WTC11 (cell line): Measurements from ENCODE around the gene KCNG4. TPM values are rescaled to one million over a fixed set of nuclear protein-coding genes. Genes with fewer than 3 reads are reported as not detected.

Experiments used
- ATAC-seq: fragments of 200-7000 bp; cut with Tn5 transposase; 2 replicates; pipeline ENCODE4 v1.10.0; 2021; ENCODE audit warnings: mild to moderate bottlenecking, moderate library complexity
- CTCF ChIA-PET: fragments of 300-600 bp; sonication (Branson Sonifier 250); formaldehyde crosslinking; loops from one replicate; lab custom pipeline; 2021; ENCODE audit warnings: antibody characterized with exemption; lab: Charles Lee
- POLR2A ChIA-PET: fragments of 350-600 bp; sonication (Branson Sonifier 250); formaldehyde crosslinking; loops from one replicate; lab custom pipeline; 2021; ENCODE audit warnings: antibody characterized with exemption; lab: Charles Lee
- DNase-seq: peaks from one replicate; pipeline ENCODE4 v3.0.0; 2021; ENCODE audit warnings: low spot score
- H3K27ac Mint-ChIP-seq: 2 replicates; pipeline ENCODE4 v1.8.0; 2021; ENCODE audit warnings: mixed read lengths
- H3K27me3 Mint-ChIP-seq: 2 replicates; pipeline ENCODE4 v1.8.0; 2021; ENCODE audit warnings: low read depth, mild to moderate bottlenecking, moderate library complexity, mixed read lengths
- H3K36me3 Mint-ChIP-seq: 2 replicates; pipeline ENCODE4 v1.8.0; 2021; ENCODE audit warnings: mixed read lengths
- H3K4me1 Mint-ChIP-seq: 2 replicates; pipeline ENCODE4 v1.8.0; 2022; ENCODE audit warnings: mixed read lengths
- H3K4me3 Mint-ChIP-seq: 2 replicates; pipeline ENCODE4 v1.8.0; 2021; ENCODE audit warnings: mild to moderate bottlenecking, moderate library complexity, mixed read lengths
- H3K9me3 Mint-ChIP-seq: 2 replicates; pipeline ENCODE4 v1.8.0; 2021; ENCODE audit warnings: mixed read lengths
- AR ChIP-seq: fragments of 250-450 bp; sonication (Bioruptor Pico); IDR thresholded peaks from 2 replicates; pipeline ENCODE4 v1.9.0; 2021; ENCODE audit warnings: mild to moderate bottlenecking
- ATF3 ChIP-seq: sonication (generic); formaldehyde crosslinking; conservative IDR thresholded peaks from 2 replicates; pipeline ENCODE4 v1.8.1; 2022; ENCODE audit warnings: mild to moderate bottlenecking, missing genetic modification reagents
- ELF4 ChIP-seq: sonication (generic); formaldehyde crosslinking; IDR thresholded peaks from 2 replicates; pipeline ENCODE4 v1.8.1; 2022; ENCODE audit warnings: low read depth, mild to moderate bottlenecking, moderate library complexity, missing genetic modification reagents
- EMX1 ChIP-seq: fragments of 250-450 bp; sonication (Bioruptor Pico); IDR thresholded peaks from 2 replicates; pipeline ENCODE4 v1.8.0; 2021; ENCODE audit warnings: mild to moderate bottlenecking
- ESRRA ChIP-seq: sonication (generic); formaldehyde crosslinking; IDR thresholded peaks from 2 replicates; pipeline ENCODE4 v1.8.1; 2022; ENCODE audit warnings: mild to moderate bottlenecking, missing genetic modification reagents, borderline replicate concordance
- ETV6 ChIP-seq: sonication (generic); formaldehyde crosslinking; IDR thresholded peaks from 2 replicates; pipeline ENCODE4 v1.8.1; 2022; ENCODE audit warnings: mild to moderate bottlenecking, missing genetic modification reagents
- HMGA2 ChIP-seq: fragments of 250-450 bp; sonication (Bioruptor Pico); IDR thresholded peaks from 2 replicates; pipeline ENCODE4 v1.4.0; 2021; ENCODE audit warnings: mild to moderate bottlenecking, moderate library complexity
- HMGXB4 ChIP-seq: sonication (generic); formaldehyde crosslinking; IDR thresholded peaks from 2 replicates; pipeline ENCODE4 v1.8.1; 2023; ENCODE audit warnings: mild to moderate bottlenecking, moderate library complexity, missing genetic modification reagents
- MLX ChIP-seq: sonication (generic); formaldehyde crosslinking; IDR thresholded peaks from 2 replicates; pipeline ENCODE4 v1.8.1; 2023; ENCODE audit warnings: mild to moderate bottlenecking, missing genetic modification reagents, moderate library complexity
- MXD4 ChIP-seq: fragments of 250-450 bp; sonication (Bioruptor Pico); IDR thresholded peaks from 2 replicates; pipeline ENCODE4 v1.8.0; 2021; ENCODE audit warnings: mild to moderate bottlenecking, moderate library complexity, borderline replicate concordance
- NFYB ChIP-seq: sonication (generic); formaldehyde crosslinking; conservative IDR thresholded peaks from 2 replicates; pipeline ENCODE4 v1.8.0; 2022; ENCODE audit warnings: low read depth, missing genetic modification reagents
- PRDM15 ChIP-seq: sonication (generic); formaldehyde crosslinking; IDR thresholded peaks from 2 replicates; pipeline ENCODE4 v1.8.0; 2022; ENCODE audit warnings: missing genetic modification reagents
- PREB ChIP-seq: sonication (generic); formaldehyde crosslinking; IDR thresholded peaks from 2 replicates; pipeline ENCODE4 v1.8.1; 2022; ENCODE audit warnings: mild to moderate bottlenecking, missing genetic modification reagents, moderate library complexity, borderline replicate concordance
- RORB ChIP-seq: fragments of 250-450 bp; sonication (Bioruptor Pico); IDR thresholded peaks from 2 replicates; pipeline ENCODE4 v1.9.0; 2021; ENCODE audit warnings: mild to moderate bottlenecking
- SOX15 ChIP-seq: fragments of 250-450 bp; sonication (Bioruptor Pico); IDR thresholded peaks from 2 replicates; pipeline ENCODE4 v1.9.0; 2021; ENCODE audit warnings: mild to moderate bottlenecking
- ZBTB21 ChIP-seq: sonication (generic); formaldehyde crosslinking; IDR thresholded peaks from 2 replicates; pipeline ENCODE4 v1.8.1; 2023; ENCODE audit warnings: mild to moderate bottlenecking, missing genetic modification reagents, borderline replicate concordance
- ZBTB43 ChIP-seq: sonication (generic); formaldehyde crosslinking; IDR thresholded peaks from 2 replicates; pipeline ENCODE4 v1.8.1; 2023; ENCODE audit warnings: mild to moderate bottlenecking, missing genetic modification reagents
- ZNF121 ChIP-seq: sonication (generic); formaldehyde crosslinking; IDR thresholded peaks from 2 replicates; pipeline ENCODE4 v1.8.0; 2023; ENCODE audit warnings: missing genetic modification reagents
- ZNF281 ChIP-seq: sonication (generic); formaldehyde crosslinking; IDR thresholded peaks from 2 replicates; pipeline ENCODE4 v1.8.0; 2023; ENCODE audit warnings: mild to moderate bottlenecking, missing genetic modification reagents
- total RNA-seq: library from RNA; stranded (reverse); gene quantifications from 3 replicates; pipeline ENCODE4 v1.2.3, GENCODE V29; 2021

Gene KCNG4
- total RNA-seq, 1 experiment from 2014 or later: not detected

GRCh38 chr16:84236671-84237070, 3.1 kb downstream of the KCNG4 start:
- DNase-seq: no peak
- no peaks in the 10 kb centered on the region; the same call in 1 of the 2 replicates for H3K27me3 Mint-ChIP-seq
- no peak for ATAC-seq
- no peak overlapping the region for H3K4me3 Mint-ChIP-seq
- H3K27ac Mint-ChIP-seq: no peak overlapping the region
- TF ChIP-seq HMGXB4: no peak
- TF ChIP-seq RORB (CRISPR knock-in tag): no peak
- TF ChIP-seq ATF3 (CRISPR knock-in tag): no peak
- no peak for TF ChIP-seq SOX15 (CRISPR knock-in tag)
- no peak for TF ChIP-seq ZNF121 (CRISPR knock-in tag)
- TF ChIP-seq AR (CRISPR knock-in tag): no peak
- TF ChIP-seq ZBTB43 (CRISPR knock-in tag): no peak
- TF ChIP-seq MLX (CRISPR knock-in tag): no peak
- no peak for TF ChIP-seq NFYB (CRISPR knock-in tag)
- TF ChIP-seq ELF4 (CRISPR knock-in tag): no peak
- no peak for TF ChIP-seq ZBTB21 (CRISPR knock-in tag)
- no peak for TF ChIP-seq ESRRA (CRISPR knock-in tag)
- POLR2A ChIA-PET: no interaction called here
- H3K4me1 Mint-ChIP-seq: no peaks in the 10 kb centered on the region
- H3K9me3 Mint-ChIP-seq: no peaks in the 10 kb centered on the region
- CTCF ChIA-PET: interaction anchor here (2.7 kb wide), 1 partner anchor 50 kb away, joined by 12 read pairs; the partner anchor contains the start of gene TAF1C
- no peaks in the 10 kb centered on the region for H3K36me3 Mint-ChIP-seq

GRCh38 chr16:84234321-84235241, 5.2 kb downstream of the KCNG4 start:
- CTCF ChIA-PET: interaction anchor here (1.5 to 2.7 kb wide), 2 partner anchors 48 to 73 kb away, joined by 5 to 12 read pairs; partner anchors contain the start of gene TAF1C
- no peak for TF ChIP-seq EMX1 (CRISPR knock-in tag)
- no peak for TF ChIP-seq PREB (CRISPR knock-in tag)
- no peak for TF ChIP-seq PRDM15 (CRISPR knock-in tag)
- TF ChIP-seq ZNF281: no peak
- TF ChIP-seq MXD4 (CRISPR knock-in tag): no peak
- no peak for TF ChIP-seq ETV6 (CRISPR knock-in tag)
- TF ChIP-seq HMGA2 (CRISPR knock-in tag): no peak

More at GRCh38 chr16:84234321-84235241, 5.2 kb downstream of the KCNG4 start:
- no peak overlapping the region for H3K27ac Mint-ChIP-seq
- DNase-seq (no peak), ATAC-seq (no peak)
- H3K36me3 Mint-ChIP-seq: no peaks in the 10 kb centered on the region
- H3K9me3 Mint-ChIP-seq: no peaks in the 10 kb centered on the region
- H3K27me3 Mint-ChIP-seq: no peaks in the 10 kb centered on the region; the same call in 1 of the 2 replicates
- no peak overlapping the region for H3K4me3 Mint-ChIP-seq
- no peaks in the 10 kb centered on the region for H3K4me1 Mint-ChIP-seq
- POLR2A ChIA-PET: no interaction called here
